DMS 273 (cell line): ENCODE measurements around the gene OR2T3.
"Not testable (repeated sequence)": the region's sequence is repeated elsewhere in the genome, so short reads cannot be mapped to it uniquely, and the experiment has no call there.

ENCODE experiments used
- DNase-seq: peaks from one replicate; lab custom pipeline; 2025; ENCODE audit not compliant: unreplicated experiment; lab: John Stamatoyannopoulos, UW

The OR2T3 gene, protein sequence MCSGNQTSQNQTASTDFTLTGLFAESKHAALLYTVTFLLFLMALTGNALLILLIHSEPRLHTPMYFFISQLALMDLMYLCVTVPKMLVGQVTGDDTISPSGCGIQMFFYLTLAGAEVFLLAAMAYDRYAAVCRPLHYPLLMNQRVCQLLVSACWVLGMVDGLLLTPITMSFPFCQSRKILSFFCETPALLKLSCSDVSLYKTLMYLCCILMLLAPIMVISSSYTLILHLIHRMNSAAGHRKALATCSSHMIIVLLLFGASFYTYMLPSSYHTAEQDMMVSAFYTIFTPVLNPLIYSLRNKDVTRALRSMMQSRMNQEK

DNA sequence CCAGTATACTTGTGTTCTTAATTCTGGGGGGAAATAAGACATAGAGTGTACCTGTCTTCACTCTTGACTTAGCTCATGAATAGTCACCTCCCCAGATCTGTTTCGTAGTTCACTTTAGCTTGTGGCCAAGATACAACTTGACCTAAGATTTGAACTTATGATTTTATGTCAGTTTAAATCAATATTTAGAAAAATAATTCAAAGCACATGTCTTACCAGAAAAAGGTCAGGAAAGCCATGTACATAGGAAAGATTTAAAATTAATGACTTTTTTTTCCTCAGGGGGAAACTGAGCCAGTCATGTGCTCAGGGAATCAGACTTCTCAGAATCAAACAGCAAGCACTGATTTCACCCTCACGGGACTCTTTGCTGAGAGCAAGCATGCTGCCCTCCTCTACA is at the start of gene OR2T3:
TSS of gene OR2T3 (plus strand) at position 301 of the 400 bp plus-strand sequence. CDS start at position 301, 0 bp downstream.
- DNase-seq = not testable (repeated sequence)

DNA sequence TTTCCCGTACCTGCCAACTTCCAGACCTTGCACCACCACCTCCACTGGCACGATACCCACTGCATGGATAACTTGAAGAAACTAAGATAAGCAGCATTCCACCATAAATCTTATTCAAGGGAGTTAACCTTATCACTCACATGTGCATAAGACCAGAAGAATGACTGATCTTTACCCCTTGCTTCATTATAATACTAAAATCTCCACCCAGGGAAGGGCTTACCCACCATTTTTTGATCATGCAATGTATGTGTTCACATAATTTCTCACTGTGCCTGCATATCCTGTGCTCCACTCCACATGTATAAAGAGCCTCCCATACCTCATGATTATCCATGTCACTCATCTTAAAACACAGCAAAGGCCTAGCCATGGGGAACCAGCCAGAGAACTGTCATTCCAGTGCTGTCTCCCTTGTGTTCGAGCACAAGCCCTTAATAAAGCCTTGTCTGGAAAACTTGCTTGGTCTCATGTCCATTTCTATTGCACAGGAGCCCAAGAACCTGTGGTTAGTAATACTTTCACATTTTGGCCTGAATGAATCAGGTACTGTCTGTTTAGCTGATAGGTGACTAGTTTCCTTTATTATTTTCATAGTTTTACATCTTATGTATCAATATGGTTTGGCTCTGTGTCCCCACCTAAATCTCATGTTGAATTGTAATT is 45.5 kb upstream of the OR2T3 start:
- not testable (repeated sequence) for DNase-seq

DNA sequence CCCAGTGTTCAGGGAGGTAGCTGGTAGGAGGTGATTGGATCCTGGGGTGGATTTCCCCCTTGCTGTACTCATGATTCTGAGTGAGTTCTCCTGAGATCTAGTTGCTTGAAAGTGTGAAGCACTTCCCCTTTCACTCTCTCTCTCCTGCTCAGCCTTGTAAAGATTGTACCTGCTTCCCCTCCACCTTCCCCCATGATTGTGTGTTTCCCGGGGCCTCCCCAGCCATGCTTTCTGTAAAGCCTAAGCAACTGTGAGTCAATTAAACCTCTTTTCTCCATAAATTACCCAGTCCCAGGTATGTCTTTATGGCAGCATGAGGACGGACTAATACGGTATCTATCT is 45.0 kb upstream of the OR2T3 start:
- DNase-seq = not testable (repeated sequence)

DNA sequence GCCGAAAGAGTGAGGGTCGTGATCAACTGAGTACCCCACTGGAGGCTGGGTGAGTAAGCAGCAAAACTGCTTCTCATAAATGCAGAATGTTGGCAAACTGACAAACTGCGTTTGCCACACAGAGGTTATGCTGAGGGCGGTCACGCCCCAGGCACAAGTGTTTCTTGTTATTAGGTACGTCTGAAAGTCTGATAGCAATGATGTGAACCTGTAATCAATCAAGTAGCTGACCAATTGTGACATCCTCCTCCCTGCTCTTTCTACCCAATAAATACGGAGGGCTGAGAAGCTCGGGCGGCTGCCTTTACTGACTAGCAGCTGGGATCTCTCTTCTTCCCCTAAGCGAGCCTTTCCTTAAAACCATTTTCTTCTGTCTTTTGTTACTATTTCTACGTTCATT is 41.5 kb upstream of the OR2T3 start:
- not testable (repeated sequence) for DNase-seq

DNA sequence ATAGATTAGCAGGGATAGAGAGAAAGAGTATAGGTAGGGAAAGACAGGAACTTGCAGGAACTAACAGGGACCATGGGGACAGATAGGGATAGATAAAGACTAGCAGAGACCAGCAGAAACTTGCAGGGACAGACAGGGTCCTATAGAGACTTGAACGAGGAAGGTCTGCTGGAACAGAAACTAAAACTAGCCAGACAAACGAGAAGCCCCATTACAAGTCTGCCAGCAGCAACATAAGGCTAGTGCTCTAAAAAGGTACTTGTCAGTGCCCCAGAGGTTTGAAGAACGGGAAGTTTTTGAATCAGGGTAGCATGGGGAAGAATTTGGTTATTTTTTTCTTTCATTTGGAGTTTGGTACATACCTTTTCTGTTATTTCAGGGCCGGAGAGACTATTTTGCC is 41.0 kb upstream of the OR2T3 start:
- DNase-seq = not testable (repeated sequence)

DNA sequence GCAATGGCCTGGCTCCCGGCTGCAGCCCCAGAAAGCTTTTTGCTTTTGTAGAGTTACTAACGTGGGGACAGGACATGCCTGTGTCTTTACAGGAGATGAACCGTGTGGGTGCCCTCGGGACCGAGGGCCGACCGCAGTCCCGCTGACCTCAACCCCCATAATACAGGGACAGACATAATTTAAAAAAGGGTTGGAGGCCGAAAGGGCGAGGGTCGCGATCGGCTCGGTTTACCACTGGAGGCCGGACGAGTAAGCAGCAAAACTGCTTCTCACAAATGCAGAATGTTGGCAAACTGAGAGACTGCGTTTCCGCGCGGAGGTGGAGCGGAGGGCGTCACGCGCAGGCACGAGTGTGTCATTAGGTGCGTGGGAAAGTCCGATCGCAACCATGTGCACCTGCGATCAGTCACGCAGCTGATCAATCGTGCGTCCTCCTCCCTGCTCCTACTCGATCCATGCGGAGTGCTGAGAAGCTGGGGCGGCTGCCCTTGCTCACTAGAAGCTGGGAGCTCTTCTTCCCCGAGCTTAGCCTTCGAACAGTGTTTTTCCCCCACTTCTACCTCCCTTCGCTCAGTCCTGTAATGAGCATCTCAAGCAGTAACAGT is 39.2 kb upstream of the OR2T3 start:
- DNase-seq = not testable (repeated sequence)

DNA sequence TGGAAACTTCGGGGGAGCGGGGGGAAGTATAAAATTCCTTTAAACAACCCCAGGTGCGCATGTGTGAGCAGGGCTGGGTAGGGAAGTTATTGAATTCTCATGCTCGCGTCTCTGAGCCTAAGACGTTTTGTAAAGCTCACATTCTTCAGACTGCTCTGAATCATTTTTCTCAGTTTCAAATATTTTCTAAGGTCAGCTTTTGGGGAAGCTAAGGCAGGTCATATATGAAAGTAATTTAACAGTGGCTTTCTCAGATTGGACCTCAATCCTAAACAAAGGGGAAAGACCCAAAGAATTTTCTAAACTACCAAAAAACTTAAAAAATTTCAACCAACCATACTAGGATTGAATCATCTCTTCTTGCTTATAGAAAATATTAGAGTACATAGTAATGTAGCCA is 38.2 kb upstream of the OR2T3 start:
- DNase-seq = not testable (repeated sequence)

DNA sequence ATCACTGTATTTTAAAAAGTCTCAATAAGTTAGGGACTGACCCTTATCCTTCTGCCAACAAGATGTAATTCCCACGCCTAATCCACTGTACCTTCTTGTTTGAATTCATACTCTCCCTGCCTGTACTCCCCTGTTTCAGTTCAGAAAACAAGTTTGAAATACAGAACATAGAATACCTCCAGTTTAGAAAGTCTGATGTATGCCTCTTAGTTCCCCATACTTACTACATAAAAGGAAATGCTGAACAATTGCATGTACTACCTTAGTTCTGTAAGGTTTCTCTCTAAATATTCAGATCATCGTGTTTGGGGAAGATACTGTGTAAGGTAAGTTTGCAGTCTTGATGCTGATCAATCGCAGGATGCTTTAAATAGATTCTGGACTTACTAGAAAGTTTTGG is 36.8 kb upstream of the OR2T3 start:
- DNase-seq = not testable (repeated sequence)

DNA sequence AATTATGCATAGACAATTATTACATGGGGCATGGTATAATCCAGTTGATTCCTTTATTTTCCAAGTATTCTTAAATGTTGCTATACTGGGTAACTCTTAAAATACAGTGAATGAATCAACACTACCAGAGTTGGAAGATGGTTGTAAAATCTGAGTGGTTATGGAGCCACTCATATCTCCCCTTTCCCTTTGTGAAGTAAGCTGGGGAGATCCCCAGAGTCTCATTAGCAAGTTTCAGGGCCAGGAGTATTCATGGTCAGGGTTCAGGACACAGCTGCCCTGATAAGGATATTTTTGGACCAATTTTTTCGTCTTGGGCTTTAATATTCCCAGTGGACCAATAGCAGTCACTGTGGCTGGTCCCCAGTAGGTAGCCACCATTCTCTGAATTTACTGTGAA is 34.5 kb upstream of the OR2T3 start:
- not testable (repeated sequence) for DNase-seq

DNA sequence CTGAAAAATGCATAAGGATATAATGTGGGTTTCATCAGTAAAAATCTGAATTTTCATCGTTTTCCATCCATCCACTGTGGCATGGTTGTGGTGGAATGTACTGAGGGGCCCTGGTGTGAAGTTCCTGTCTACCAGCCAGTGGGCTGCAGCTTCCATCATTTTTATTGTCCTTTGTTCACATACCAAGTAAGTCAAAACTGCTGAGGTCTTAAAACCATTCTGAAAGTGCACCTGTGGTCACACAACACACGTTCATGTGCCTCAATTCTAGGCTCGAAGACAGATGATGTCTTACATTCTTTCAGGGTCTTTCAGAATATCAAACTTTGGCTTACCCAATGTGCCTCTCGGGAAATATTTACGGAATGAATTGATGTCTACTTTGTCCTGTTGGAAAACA is 33.9 kb upstream of the OR2T3 start:
- not testable (repeated sequence) for DNase-seq

DNA sequence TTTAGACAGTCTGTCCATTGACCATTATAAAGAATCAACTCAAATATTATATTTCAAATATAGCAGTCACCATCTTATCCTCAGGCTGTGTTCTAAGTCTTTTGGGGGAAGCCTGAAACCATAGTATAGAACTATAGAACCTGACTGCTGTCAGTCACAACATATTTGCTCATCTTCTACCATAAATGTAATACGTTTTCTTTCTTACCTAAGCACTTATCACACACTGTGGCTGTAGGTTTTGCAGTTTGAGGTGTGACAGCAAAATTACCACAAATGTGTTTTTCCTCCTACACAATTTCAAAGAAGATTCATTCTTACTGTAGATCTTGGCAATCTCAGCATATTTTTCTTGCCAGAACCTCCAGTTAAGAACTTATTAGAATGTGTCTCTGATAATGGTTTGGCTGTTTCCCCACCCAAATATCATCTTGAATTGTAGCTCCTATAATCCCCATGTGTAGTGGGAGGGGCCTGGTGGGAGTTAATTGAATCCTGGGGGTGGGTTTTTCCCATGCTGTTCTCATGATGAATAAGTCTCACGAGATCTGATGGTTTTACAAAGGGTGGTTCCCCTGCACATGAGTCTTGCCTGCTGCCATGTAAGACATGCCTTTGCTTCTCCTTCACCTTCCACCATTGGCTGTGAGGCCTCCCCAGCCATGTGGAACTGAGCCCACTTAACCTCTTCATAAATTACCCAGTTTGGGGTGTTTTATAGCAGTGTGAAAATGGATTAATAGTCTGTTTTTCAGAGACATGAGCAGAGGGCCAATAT is 30.5 kb upstream of the OR2T3 start:
- DNase-seq = not testable (repeated sequence)

DNA sequence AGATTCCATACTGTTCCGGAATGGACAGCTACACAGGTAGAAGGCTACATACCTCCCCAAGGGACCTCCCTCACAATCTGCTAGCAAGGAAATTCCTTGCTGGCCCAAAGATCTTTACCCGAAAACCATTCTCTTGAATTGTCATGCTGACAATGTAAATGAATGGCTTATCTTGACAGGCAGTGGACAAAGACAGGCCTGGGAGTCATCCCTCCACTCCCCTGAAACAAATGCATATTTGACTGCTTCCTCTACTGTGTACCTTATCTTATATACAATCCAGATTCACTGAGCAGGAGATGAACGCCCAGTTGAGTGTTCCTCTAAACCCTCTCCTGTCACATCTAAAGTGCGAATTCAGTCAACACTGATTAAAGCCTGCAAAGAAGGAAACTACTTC is 28.5 kb upstream of the OR2T3 start:
- not testable (repeated sequence) for DNase-seq

DNA sequence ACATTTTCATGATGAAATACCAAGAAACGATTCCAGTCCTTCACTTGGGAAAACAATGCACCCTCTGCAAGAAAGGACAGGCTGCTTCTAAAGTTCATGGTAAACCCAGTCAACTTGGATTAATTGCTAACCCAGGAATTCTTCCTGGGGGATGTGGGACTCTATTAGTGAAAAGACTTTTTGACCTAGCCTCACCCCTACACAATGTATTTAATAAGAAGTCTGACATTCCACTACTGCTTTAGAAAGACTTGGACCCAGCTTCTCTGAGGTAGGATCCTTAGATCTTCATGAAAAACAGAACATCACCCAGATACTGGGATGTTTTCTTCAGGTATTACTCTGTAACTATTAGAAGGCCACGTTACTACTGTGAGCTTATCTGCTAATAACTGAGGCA is 27.8 kb upstream of the OR2T3 start, which contains the start of gene OR2T2:
TSS of gene OR2T2 (plus strand) at position 239 of the 400 bp plus-strand sequence. CDS start 7,161 bp downstream, outside the sequence.
- not testable (repeated sequence) for DNase-seq

DNA sequence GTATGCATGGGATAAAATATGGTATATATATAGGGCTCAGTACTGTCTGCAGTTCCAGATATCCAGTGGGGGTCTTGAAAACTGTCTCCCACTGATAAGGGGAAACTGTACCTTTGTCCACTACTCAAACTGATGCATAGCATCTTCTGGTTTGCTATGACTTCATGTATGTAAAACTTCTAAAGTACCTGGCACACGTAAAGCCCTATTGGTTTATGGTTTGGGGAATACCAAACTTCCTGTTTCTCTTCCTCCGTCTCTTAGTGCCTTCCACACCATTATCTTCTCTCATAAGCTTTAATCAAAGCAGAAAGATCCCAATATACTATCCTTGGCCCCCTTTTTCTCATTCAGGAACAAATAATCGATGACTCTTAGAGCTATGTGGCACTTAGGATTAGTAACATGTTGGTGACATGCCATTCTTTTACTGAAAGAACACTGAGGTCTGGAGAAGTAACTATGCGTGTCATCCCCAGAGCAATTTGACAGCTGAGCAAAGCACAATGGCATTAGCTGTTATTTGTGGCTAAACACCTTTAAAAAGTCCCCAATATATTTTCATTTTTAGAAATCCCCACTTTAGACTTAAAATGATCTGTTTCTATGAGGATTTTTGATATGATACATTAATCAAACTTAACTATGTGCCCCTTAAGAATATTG is 24.6 kb upstream of the OR2T3 start:
- DNase-seq = not testable (repeated sequence)

DNA sequence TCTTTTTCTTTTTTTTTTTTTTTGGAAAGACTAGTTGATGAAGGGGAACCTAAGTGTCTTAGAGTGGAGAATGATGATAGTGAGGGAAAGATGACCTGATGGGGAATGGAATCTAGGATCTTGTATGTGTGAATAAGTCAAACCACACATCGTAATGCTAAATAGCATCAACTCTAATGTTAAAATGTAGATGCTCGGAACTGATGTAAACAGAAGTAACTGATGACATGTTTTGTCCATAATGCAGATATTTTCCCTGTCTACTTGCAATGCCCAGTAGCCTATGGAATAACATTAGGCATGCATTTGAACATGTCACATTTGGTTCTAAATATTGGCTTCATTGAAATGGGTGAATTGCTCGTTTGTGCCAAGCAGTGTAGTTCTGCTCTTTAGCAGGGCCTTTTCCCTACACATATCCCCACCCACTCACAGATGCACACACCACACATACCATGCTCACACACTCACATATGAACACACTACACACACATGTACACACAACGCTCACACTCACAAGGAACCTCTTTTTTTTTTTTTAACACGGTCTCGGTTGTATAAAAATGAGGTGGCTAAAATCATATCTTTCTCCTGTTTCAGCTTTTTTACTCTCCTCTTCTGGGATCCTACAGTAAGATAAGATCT is 23.2 kb upstream of the OR2T3 start:
- DNase-seq = not testable (repeated sequence)

DNA sequence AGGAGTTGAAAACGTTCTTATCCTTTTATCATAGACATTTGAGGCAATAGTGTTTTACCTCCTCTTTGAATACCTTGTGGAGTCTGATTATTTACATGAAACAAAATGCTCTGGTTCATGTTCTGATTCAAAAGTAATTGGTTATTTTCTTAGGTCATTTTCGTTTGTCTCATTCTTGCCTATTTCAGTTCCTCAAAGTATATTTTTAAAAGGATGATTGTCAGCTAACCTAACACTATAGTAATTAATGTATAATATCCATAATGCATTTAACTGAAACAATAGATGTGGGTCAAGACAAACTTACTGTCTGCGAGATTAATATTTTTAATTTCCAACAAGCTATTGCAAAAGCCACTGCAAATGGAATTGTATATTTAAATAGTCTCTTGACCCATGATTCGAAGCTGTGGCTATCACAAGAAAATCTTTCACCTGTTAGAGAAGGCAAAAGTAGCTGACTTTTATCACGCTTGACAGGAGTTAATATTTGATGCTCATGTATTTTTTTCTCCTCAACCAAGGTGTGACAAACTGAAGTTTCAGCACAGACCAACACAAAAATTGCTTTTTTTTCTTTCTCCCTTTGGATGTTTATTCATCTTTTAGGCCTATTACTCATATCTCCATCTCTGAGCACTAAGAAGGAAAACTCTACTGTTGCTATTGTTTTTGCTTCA is 22.5 kb upstream of the OR2T3 start:
- DNase-seq = not testable (repeated sequence)

DNA sequence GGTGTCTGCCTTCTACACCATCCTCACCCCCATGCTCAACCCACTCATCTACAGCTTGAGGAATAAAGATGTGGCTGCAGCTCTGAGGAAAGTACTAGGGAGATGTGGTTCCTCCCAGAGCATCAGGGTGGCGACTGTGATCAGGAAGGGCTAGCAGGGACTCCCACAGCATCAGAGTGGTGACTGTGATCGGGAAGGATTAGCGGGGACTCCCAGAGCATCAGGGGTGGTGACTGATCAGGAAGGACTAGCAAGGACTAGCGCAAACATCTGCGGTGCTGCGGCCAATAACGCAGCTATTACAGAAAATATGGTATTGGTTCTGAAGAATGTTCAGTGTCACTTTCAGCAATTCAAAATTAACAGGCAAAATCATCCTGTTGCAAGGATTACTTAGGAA is 19.5 kb upstream of the OR2T3 start:
- DNase-seq = not testable (repeated sequence)

DNA sequence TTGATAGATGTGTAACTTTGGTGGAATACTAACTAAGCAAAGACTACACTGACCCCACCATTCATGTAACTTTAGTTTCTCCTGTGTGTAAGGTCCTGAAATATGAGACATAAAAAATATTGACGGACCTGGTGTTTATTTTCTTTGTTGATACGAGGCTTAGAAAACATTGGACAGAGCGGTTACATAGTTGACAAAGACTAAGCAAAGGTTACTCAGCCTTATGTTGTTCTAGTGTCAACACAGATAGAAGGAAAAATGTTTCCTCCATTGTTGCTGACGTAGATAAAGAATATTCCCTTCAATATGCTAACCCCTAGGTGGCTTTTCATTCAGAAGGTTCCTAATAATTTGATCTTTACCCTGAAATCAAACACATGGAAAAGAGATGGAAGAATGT is 18.1 kb upstream of the OR2T3 start:
- DNase-seq = not testable (repeated sequence)

DNA sequence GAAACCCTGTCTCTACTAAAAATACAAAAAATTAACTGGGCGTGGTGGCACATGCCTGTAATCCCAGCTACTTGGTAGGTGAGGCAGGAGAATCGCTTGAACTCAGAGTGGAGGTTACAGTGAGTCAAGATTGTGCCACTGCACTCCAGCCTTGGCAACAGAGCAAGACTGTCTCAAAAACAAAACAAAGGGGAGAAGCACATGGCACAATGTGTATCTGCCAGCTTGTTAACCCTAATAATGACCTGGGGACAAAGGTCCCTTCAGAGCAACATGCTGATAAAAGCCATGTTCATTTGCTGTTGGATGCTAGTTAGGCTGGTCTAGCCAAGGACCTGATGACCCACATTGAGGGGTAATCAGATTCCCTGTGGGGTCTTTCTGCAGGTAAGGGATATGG is 16.5 kb upstream of the OR2T3 start:
- DNase-seq = not testable (repeated sequence)

DNA sequence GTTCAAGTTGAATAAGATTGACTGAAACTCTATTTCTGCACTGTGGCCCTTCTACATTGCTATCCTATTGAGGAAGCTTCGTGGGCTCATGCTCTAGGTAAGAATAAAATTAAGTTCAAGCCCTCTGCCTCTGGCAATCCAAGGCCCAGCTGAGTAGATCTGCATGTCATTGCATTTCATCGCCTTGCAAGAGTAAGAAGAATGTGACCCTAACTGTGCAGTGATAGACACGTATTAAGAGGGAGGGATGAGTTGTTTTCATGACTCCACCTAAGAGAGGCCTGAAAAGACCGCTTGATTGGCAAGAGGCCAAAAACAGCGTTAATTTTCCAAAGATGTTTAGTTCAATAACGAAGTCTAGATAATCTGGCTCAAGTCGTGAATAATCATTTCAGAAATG is 14.0 kb upstream of the OR2T3 start:
- not testable (repeated sequence) for DNase-seq
